Mesenteric fat pad (tissue), 1 donor: Measurements from ENCODE around the gene RAB15. TPM values are rescaled to one million over a fixed set of nuclear protein-coding genes. Genes with fewer than 3 reads are reported as not detected.

Source experiments
- DNase-seq: peaks from one replicate; pipeline ENCODE4 v3.0.0-alpha.2; 2020; ENCODE audit warnings: low spot score
- total RNA-seq: library from RNA; stranded (reverse); fragmentation: NEBNext Ultra II Directional; extraction: Animal tissue kit (Norgen Biotek cat#: 25700); gene quantifications from one replicate; pipeline ENCODE4 v1.2.1, GENCODE V29; 2021
- donor health status: DM: yes; HTN: yes; CAD: no.

Gene RAB15
- total RNA-seq, 1 donor from 2014 or later = 3.2 TPM

GRCh38 chr14:64990939-64991338 is 18.8 kb upstream of the RAB15 start:
- DNase-seq = no peak

GRCh38 chr14:64990296-64990695 is 18.2 kb upstream of the RAB15 start:
- DNase-seq = no peak

DNA sequence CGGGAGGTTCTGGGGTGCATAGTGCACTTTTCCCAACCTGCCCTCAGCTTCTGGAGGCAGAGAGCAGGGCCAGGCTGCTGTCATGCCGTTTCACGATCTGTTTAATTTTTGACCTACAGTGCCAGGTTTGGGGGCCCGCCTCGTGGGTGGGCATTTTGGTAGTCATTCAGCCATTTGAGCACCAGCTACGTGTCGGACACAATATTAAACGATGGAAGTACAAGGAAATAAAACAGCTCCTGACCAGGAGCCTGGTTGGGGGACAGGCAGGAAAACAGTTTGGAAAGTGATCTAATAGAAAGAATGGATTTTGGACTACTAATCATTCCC is 15.3 kb upstream of the RAB15 start:
- no peak for DNase-seq

GRCh38 chr14:64986648-64987437 is 14.7 kb upstream of the RAB15 start, which contains the start of gene FNTB:
FNTB (plus strand) TSS chr14:64986895; CDS start chr14:64986954, 59 bp downstream.
- peak; percentile 98 for DNase-seq

GRCh38 chr14:64983439-64984310 is 11.5 kb upstream of the RAB15 start:
- no peak for DNase-seq

DNA sequence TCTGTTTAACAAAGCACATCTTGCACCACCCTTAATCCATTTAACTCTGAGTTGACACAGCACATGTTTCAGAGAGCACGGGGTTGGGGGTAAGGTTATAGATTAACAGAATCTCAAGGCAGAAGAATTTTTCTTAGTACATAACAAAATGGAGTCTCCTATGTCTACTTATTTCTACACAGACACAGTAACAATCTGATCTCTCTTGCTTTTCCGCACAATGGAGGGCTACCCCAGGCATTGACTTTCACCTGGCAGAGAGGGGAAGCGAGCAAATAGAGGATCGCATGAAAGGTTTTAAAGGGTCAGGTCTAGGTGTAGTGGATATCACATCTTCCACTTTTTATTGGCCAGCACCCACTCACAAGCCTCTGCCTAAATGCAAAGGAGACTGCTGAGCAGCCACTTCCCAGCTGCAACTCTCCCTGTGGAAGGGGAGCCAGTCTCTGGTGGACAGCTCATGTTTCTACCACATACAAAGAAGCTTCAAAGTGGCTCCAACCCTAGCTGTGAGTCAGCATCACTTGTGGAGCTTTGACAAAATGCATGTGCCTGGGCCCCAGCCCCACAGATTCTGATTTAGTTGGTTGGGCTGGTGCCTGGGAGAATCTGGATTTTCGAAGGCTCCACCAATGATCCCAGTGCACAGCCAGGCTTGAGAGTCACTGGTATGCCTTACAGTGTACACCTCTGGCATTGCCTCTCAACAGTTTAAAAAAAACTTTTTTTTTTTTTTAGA is 7.4 kb upstream of the RAB15 start:
- DNase-seq = no peak

GRCh38 chr14:64974563-64974962 is 2.4 kb upstream of the RAB15 start:
- no peak for DNase-seq

DNA sequence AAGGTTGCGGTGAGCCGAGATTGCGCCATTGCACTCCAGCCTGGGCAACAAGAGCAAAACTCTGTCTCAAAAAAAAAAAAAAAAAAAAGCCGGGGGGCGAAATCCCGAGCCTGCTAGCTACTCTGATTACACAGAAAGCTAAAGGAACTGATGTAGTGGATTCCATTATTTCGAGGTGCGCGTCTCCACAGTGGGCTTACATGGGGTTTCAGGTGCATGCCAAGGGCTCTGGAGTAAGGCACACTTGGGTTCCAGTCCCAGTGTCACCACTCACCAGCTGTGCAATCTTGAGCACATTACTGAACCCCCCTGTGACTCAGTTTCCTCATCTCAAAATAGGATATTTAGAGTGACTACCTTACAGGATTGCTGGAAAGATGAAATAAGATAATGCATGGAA is 1.7 kb upstream of the RAB15 start:
- DNase-seq = peak; percentile 47

GRCh38 chr14:64973026-64973442 is 898 bp upstream of the RAB15 start:
- peak; percentile 60 for DNase-seq

DNA sequence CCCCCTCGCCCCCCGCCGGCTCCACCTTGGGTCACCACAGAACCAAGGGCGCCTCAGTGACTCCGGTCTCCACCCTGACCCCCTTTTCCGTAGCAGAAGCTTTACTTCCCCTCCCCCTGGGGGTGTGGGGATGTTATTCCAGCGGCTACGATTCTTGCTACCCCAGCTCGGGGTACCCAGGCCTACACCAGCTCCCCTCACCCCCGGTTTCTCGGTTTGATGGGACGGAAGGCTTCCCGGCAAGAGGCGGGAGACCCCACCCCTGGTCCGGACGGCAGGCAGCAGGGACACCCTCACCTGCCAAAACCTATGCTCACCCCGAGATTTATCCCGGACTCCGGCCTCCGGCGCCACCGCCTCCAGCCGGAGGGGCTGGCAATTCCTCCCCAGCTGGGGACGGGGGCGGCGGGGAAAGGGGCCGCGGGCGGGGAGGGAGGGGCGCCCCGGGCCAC is 619 bp downstream of the RAB15 start:
- DNase-seq = no peak

DNA sequence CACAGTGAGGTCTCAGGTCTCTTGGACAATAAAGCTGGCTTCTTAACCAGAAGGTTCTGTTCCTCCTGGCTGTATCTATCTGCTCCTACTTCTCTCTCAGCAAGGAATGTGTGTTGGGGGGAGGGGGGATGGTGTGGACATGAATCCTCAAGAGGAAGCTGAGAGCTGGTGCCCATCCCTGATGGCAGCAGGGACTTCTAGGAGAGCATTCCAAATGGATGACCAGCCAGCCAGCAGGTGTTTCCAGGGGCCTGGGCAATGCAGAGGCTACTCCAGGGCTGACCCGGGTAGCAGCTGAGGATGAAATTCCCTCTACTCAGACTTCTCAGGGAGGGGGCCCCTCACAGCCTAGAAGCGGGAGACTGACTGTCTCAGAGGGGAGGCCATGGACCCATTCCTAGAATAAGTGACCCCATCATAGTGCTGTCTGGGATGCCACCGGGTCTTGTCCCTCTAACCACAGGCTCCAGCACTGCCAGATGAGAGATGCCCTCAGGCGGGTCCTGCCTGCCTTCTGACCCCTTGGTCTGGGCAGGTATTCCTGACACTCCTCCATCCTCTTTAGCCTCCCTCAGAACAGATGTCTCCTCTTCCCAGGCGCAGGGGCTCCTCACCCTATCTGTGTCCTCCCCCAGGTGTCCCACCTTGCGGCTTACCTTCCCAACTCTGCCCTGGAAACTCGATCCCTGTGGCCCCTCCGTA is 1.2 kb downstream of the RAB15 start:
- no peak for DNase-seq

GRCh38 chr14:64970041-64970440 is 2.1 kb downstream of the RAB15 start:
- no peak for DNase-seq

DNA sequence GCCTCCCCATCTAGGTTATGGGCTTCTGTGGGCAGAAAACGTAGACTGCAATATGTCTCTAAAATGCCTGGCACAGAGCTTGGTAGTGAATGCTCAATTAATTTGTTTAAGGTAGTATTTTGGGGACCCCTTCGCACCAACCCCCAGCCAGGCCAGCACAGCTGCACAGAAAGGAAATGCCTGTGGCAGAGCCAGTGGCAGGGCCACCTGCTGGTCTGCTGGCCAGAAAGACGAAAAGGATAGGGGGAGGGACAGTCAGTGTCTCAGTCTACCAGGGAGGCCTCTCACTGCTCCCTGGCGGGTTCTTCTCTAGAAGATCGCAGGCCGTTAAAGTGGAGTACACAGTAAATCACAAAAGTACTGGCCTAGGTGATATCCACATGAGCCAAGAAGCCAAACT is 3.5 kb downstream of the RAB15 start:
- DNase-seq = no peak

GRCh38 chr14:64968167-64968566 is 4.0 kb downstream of the RAB15 start:
- no peak for DNase-seq

DNA sequence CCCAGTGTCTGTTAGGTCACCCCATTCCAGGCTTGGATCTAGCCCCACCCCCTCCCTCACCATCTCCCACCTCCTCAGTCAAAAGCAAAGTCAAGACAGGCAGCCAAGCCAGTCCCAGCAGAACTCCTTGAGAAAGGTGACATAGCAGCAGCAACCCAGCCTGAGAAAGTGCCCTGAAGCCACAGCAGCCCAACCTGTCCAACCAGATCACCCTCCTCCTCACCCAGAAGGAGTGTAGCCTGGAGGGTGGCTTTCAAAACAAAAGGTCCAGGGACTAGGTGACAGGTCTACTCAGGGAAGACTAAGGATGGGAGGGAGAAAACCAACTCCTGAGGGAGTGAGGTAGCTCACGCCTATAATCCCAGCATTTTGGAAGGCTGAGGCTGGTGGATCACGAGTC is 5.2 kb downstream of the RAB15 start:
- no peak for DNase-seq

DNA sequence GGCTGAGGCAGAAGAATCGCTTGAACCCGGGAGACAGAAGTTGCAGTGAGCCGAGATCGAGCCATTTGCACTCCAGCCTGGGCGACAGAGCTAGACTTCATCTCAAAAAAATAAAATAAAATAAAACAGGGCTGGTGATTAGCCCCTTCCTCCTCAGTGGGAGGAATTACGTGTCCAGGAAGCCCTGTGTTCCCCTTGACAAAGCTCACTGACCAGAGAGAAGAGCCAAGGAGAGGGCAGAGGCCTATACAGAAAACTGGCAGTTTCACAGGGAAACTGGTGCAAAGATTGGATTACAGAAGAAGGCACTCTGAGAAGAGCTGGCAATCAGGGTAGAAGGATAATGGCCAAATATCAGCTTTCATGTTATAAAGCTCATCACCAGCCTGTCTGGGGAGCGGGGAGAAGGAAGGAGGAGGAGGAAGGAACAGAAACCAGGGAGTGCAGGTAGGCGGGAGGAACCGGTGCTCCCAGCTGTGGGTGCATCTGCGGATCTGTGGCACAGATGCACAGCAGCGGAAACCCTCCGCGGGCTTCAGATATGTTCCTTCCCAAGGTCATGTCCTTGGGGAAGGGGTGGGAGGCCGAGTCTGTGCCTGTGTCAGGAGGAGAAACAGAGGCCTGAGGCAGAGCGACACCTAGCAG is 6.7 kb downstream of the RAB15 start:
- no peak for DNase-seq

DNA sequence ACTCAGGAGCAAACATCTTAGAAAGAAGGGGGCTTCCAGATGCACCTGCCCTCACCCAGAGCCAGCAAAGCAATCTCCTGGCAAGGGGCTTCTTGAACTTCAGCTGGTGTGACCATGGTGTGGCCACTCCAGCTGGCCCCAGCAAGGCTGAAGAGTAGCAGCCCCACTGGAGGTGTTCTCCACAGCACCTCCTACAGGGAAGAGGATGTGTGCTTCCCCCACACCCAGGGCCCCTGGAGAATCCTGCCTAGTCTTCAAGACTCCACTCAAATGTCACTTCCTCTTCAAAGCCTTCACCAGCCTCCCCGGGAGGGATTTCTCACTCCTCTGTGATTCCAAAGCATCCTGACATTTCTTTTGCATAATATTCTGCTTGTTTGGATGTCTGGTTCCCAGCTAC is 8.5 kb downstream of the RAB15 start:
- DNase-seq = no peak

DNA sequence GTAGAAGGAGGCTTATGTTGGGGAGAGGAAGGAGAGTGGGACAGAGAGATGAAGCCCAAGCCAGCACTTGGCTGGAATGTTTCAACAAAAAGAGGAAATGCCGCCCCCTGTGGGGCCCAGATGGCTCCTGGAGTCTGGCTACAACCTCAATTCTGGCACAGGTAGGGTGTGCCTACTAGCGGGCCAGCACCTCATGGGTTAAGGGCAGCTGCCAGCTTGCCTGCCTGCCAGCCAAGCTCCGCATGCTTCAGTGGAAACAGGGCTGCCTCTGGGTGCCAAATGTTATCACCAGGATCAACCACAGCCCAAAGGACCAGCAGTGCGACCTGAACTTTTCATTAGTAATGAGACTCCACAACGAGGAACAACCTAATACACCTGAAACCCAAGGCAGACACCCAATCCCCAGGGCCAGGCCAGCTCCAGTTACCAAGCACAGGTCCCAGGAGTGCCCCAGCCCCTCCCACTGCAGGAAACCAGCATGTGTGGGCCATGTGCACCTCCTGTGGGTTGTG is 11.3 kb downstream of the RAB15 start:
- no peak for DNase-seq

- no peak for DNase-seq
Observed at GRCh38 chr14:64958743-64959142, 13.4 kb downstream of the RAB15 start.

GRCh38 chr14:64958201-64958600 is 13.9 kb downstream of the RAB15 start:
- DNase-seq = no peak
